HCT116 (cell line): Measurements from ENCODE around the gene RBM19. TPM values are rescaled to one million over a fixed set of nuclear protein-coding genes. Genes with fewer than 3 reads are reported as not detected.

ENCODE experiments used
- ATAC-seq: fragments of 200-7000 bp; cut with Tn5 transposase; 2 replicates; pipeline ENCODE4 v1.9.1; 2020; ENCODE audit warnings: mild to moderate bottlenecking, moderate library complexity
- BruUV-seq: library from RNA; stranded (reverse); fragments of 400-500 nt; replicated peaks from 2 replicates; lab custom pipeline; 2021; lab: Mats Ljungman, UMichigan
- CTCF ChIA-PET: fragments of 300-600 bp; sonication (Branson Sonifier 250); formaldehyde crosslinking; loops from one replicate; lab custom pipeline; 2021; ENCODE audit warnings: antibody characterized with exemption; lab: Charles Lee
- POLR2A ChIA-PET: fragments of 300-600, 350-600 bp; sonication (Branson Sonifier 250); formaldehyde crosslinking; loops from one replicate; lab custom pipeline; 2021; ENCODE audit warnings: antibody characterized with exemption; lab: Charles Lee
- RAD21 ChIA-PET, 2 experiments: fragments of 300-600 bp; sonication (Branson Sonifier 250); formaldehyde crosslinking; loops; one replicate each; lab custom pipeline; 2023; ENCODE audit warnings: low total read pairs in 2 of 2; ENCODE audit not compliant: uncharacterized antibody in 2 of 2, unreplicated experiment in 2 of 2, low non-redundant PET in 1 of 2; lab: Charles Lee
- DNase-seq: peaks from one replicate; pipeline ENCODE4 v3.0.0-alpha.2; 2010; ENCODE audit warnings: low read depth, low spot score
- H2AFZ ChIP-seq: fragments of 200-600 bp; shearing (Covaris generic), sonication (generic); 2 replicates; pipeline ENCODE4 v1.6.1; 2017; ENCODE audit warnings: low read depth, mixed run types, mixed read lengths, antibody characterized with exemption, low read length; ENCODE audit not compliant: poor library complexity, severe bottlenecking
- H3K27ac ChIP-seq: 2 replicates; pipeline ENCODE4 v1.5.1; 2012; ENCODE audit warnings: low read depth, low read length
- H3K27me3 ChIP-seq: fragments of 200-600 bp; sonication (generic); 2 replicates; pipeline ENCODE4 v1.6.1; 2016; ENCODE audit warnings: mixed run types, low read length, mixed read lengths; ENCODE audit not compliant: insufficient read depth
- H3K36me3 ChIP-seq, 2 experiments: fragments of 200-500 bp in 1 of 2; fragments of 200-600 bp in 1 of 2; sonication (Bioruptor generic) in 1 of 2; sonication (generic) in 1 of 2; 2 replicates each; pipeline versions ENCODE4 v1.5.1 to v1.6.1; 2014 to 2016; ENCODE audit warnings: low read length in 2 of 2, inconsistent platforms in 1 of 2, mixed read lengths in 1 of 2, mixed run types in 1 of 2; ENCODE audit not compliant: insufficient read depth in 2 of 2, control insufficient read depth in 1 of 2
- H3K4me1 ChIP-seq, 2 experiments: fragments of 200-600 bp in 1 of 2; sonication (generic) in 1 of 2; 2 replicates each; pipeline versions ENCODE4 v1.5.1 to v1.6.1; 2012 to 2017; ENCODE audit warnings: low read length in 2 of 2, inconsistent platforms in 1 of 2, mild to moderate bottlenecking in 1 of 2, mixed read lengths in 1 of 2, mixed run types in 1 of 2, moderate library complexity in 1 of 2; ENCODE audit not compliant: insufficient read depth in 2 of 2, control insufficient read depth in 1 of 2
- H3K4me2 ChIP-seq: fragments of 200-600 bp; sonication (generic); 2 replicates; pipeline ENCODE4 v1.6.1; 2017; ENCODE audit warnings: mixed run types, low read length, mixed read lengths
- H3K4me3 ChIP-seq, 2 experiments: fragments of 200-600 bp in 1 of 2; sonication (generic) in 1 of 2; replicated peaks in 1 of 2; 2 replicates each; pipeline ENCODE4 v1.5.1; 2011 to 2016; ENCODE audit warnings: low read length in 2 of 2, control low read depth in 1 of 2, low read depth in 1 of 2, mild to moderate bottlenecking in 1 of 2, mixed read lengths in 1 of 2, mixed run types in 1 of 2
- H3K79me2 ChIP-seq: fragments of 200-600 bp; sonication (generic); 2 replicates; pipeline ENCODE4 v1.6.1; 2017; ENCODE audit warnings: mild to moderate bottlenecking, mixed run types, low read length, moderate library complexity, mixed read lengths; ENCODE audit not compliant: insufficient read depth
- H3K9ac ChIP-seq: fragments of 200-600 bp; sonication (generic); 2 replicates; pipeline ENCODE4 v1.6.1; 2016; ENCODE audit warnings: low read length, mixed read lengths
- H3K9me2 ChIP-seq: fragments of 200-600 bp; sonication (generic), shearing (Covaris generic); 2 replicates; pipeline ENCODE4 v1.6.1; 2017; ENCODE audit warnings: mixed run types, mild to moderate bottlenecking, moderate library complexity; ENCODE audit not compliant: insufficient read depth
- H3K9me3 ChIP-seq, 2 experiments: fragments of 200-500 bp in 1 of 2; fragments of 200-600 bp in 1 of 2; sonication (Bioruptor generic) in 1 of 2; sonication (generic) in 1 of 2; 2 replicates each; pipeline ENCODE4 v1.6.1; 2014 to 2017; ENCODE audit warnings: low read length in 2 of 2, mixed read lengths in 2 of 2, inconsistent platforms in 1 of 2, low read depth in 1 of 2, mild to moderate bottlenecking in 1 of 2, mixed run types in 1 of 2, moderate library complexity in 1 of 2; ENCODE audit not compliant: control insufficient read depth in 1 of 2, insufficient read depth in 1 of 2
- H4K20me1 ChIP-seq: fragments of 200-600 bp; sonication (generic), shearing (Covaris generic); 2 replicates; pipeline ENCODE4 v1.6.1; 2017; ENCODE audit warnings: mixed run types, mild to moderate bottlenecking, moderate library complexity; ENCODE audit not compliant: insufficient read depth
- ATF3 ChIP-seq: IDR thresholded peaks from 2 replicates; pipeline ENCODE4 v1.6.1; 2012
- CBX3 ChIP-seq: IDR thresholded peaks from 2 replicates; pipeline ENCODE4 v1.6.1; 2012; ENCODE audit warnings: low read depth
- CEBPB ChIP-seq: IDR thresholded peaks from 2 replicates; pipeline ENCODE4 v1.6.1; 2012; ENCODE audit warnings: low read depth
- ELF1 ChIP-seq: IDR thresholded peaks from 2 replicates; pipeline ENCODE4 v1.6.1; 2012; ENCODE audit warnings: low read depth, borderline replicate concordance
- EZH2 ChIP-seq: fragments of 200-600 bp; sonication (generic); IDR thresholded peaks from 2 replicates; pipeline ENCODE4 v1.6.1; 2017; ENCODE audit warnings: antibody characterized with exemption, mixed run types
- EZH2phosphoT487 ChIP-seq: fragments of 200-600 bp; IDR thresholded peaks from 2 replicates; pipeline ENCODE4 v1.6.1; 2018; ENCODE audit warnings: antibody characterized with exemption, borderline replicate concordance
- JUND ChIP-seq: IDR thresholded peaks from 2 replicates; pipeline ENCODE4 v1.6.1; 2012
- POLR2A ChIP-seq: IDR thresholded peaks from 2 replicates; pipeline ENCODE4 v1.7.0; 2011; ENCODE audit warnings: borderline replicate concordance; ENCODE audit not compliant: insufficient read depth, insufficient read length; ENCODE audit errors: extremely low read depth
- POLR2AphosphoS5 ChIP-seq: IDR thresholded peaks from 2 replicates; pipeline ENCODE4 v1.6.1; 2011; ENCODE audit warnings: mild to moderate bottlenecking, low read depth, low read length, moderate library complexity
- REST ChIP-seq: IDR thresholded peaks from 2 replicates; pipeline ENCODE4 v1.6.1; 2012; ENCODE audit warnings: low read depth
- SIN3A ChIP-seq: IDR thresholded peaks from 2 replicates; pipeline ENCODE4 v1.6.1; 2012; ENCODE audit warnings: low read depth
- ZFX ChIP-seq: fragments of 450-650 bp; IDR thresholded peaks from 2 replicates; pipeline ENCODE4 v1.6.1; 2017
- ZNF274 ChIP-seq: fragments of 200-500 bp; sonication (Bioruptor generic); IDR thresholded peaks from 2 replicates; pipeline ENCODE4 v1.6.1; 2014; ENCODE audit warnings: mild to moderate bottlenecking, low read depth, low read length, inconsistent platforms
- intact Hi-C: fragments of 100-400 bp; cut with micrococcal nuclease; formaldehyde crosslinking; loops from 2 replicates; pipeline ENCODE4 v1.10.0; 2022
- total RNA-seq: library from RNA; stranded (reverse); gene quantifications from one replicate; pipeline ENCODE4 v1.2.1, GENCODE V29; 2021; ENCODE audit not compliant: unreplicated experiment
- TF ChIP-seq, protein P1 (sequence below): IDR thresholded peaks from 2 replicates; pipeline ENCODE4 v1.6.1; 2011; ENCODE audit warnings: mild to moderate bottlenecking, low read length, moderate library complexity; ENCODE audit not compliant: insufficient replicate concordance; ENCODE audit errors: extremely low read depth

Gene RBM19
- total RNA-seq, 1 experiment from 2014 or later, result 30.7 TPM

- H3K79me2 ChIP-seq, result no peaks in the 10 kb centered on the region
- no TSS peak for BruUV-seq
- H2AFZ ChIP-seq, result no peak overlapping the region
- no peaks in the 10 kb centered on the region for H3K36me3 ChIP-seq
- no peaks in the 10 kb centered on the region for H4K20me1 ChIP-seq
- no peak overlapping the region for H3K9ac ChIP-seq
- no peaks in the 10 kb centered on the region for H3K27me3 ChIP-seq
- CTCF ChIA-PET, result no interaction called here
- RAD21 ChIA-PET, result no interaction called here
- DNase-seq (no peak), ATAC-seq (no peak)
- peaks cover 4 to 14% of the 10 kb centered on the region in 2 experiments for H3K4me1 ChIP-seq
- H3K4me2 ChIP-seq, result no peak overlapping the region
- intact Hi-C loops, result no loop called here
- POLR2A ChIA-PET, result no interaction called here
- H3K4me3 ChIP-seq, result no peak overlapping the region
- H3K9me3 ChIP-seq, result no peaks in the 10 kb centered on the region
- no peaks in the 10 kb centered on the region for H3K9me2 ChIP-seq
- TF ChIP-seq EZH2 (no peak), ELF1 (no peak), POLR2A (no peak), ZNF274 (no peak), EZH2phosphoT487 (no peak), JUND (no peak), POLR2AphosphoS5 (no peak), ZFX (no peak), SIN3A (no peak), CEBPB (no peak), ATF3 (no peak), CBX3 (no peak), REST (no peak)
- TF ChIP-seq, protein P1, sequence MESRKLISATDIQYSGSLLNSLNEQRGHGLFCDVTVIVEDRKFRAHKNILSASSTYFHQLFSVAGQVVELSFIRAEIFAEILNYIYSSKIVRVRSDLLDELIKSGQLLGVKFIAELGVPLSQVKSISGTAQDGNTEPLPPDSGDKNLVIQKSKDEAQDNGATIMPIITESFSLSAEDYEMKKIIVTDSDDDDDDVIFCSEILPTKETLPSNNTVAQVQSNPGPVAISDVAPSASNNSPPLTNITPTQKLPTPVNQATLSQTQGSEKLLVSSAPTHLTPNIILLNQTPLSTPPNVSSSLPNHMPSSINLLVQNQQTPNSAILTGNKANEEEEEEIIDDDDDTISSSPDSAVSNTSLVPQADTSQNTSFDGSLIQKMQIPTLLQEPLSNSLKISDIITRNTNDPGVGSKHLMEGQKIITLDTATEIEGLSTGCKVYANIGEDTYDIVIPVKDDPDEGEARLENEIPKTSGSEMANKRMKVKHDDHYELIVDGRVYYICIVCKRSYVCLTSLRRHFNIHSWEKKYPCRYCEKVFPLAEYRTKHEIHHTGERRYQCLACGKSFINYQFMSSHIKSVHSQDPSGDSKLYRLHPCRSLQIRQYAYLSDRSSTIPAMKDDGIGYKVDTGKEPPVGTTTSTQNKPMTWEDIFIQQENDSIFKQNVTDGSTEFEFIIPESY, result no peak
- no peak overlapping the region for H3K27ac ChIP-seq
Observed at GRCh38 chr12:113891167-113891692, 74.9 kb downstream of the RBM19 start.
